Prostate gland (tissue), 2 donors: Measurements from ENCODE around the gene SCAPER.

ENCODE experiments used
- POLR2A ChIP-seq: fragments of 450-650 bp; IDR thresholded peaks from one replicate; pipeline ENCODE4 v1.6.1; 2016; ENCODE audit warnings: antibody characterized with exemption, mild to moderate bottlenecking
- TF ChIP-seq, protein P1 (sequence below), 4 experiments: fragments of 200-600 bp in 2 of 4; fragments of 450-650 bp in 2 of 4; sonication (generic) in 2 of 4; IDR thresholded peaks; 1 replicate in 3 of 4; 2 replicates in 1 of 4; pipeline ENCODE4 v1.5.1; 2016 to 2019; ENCODE audit warnings: antibody characterized with exemption in 4 of 4, mild to moderate bottlenecking in 2 of 4, moderate library complexity in 2 of 4

GRCh38 chr15:76492538-76492937, 412.6 kb downstream of the SCAPER start:
- TF ChIP-seq POLR2A, result no peak
- TF ChIP-seq, protein P1, sequence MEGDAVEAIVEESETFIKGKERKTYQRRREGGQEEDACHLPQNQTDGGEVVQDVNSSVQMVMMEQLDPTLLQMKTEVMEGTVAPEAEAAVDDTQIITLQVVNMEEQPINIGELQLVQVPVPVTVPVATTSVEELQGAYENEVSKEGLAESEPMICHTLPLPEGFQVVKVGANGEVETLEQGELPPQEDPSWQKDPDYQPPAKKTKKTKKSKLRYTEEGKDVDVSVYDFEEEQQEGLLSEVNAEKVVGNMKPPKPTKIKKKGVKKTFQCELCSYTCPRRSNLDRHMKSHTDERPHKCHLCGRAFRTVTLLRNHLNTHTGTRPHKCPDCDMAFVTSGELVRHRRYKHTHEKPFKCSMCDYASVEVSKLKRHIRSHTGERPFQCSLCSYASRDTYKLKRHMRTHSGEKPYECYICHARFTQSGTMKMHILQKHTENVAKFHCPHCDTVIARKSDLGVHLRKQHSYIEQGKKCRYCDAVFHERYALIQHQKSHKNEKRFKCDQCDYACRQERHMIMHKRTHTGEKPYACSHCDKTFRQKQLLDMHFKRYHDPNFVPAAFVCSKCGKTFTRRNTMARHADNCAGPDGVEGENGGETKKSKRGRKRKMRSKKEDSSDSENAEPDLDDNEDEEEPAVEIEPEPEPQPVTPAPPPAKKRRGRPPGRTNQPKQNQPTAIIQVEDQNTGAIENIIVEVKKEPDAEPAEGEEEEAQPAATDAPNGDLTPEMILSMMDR (IDR thresholded peaks at IDR 0.05), result no peak
